ENCODE data around the gene TFCP2.

The TFCP2 gene

DNA sequence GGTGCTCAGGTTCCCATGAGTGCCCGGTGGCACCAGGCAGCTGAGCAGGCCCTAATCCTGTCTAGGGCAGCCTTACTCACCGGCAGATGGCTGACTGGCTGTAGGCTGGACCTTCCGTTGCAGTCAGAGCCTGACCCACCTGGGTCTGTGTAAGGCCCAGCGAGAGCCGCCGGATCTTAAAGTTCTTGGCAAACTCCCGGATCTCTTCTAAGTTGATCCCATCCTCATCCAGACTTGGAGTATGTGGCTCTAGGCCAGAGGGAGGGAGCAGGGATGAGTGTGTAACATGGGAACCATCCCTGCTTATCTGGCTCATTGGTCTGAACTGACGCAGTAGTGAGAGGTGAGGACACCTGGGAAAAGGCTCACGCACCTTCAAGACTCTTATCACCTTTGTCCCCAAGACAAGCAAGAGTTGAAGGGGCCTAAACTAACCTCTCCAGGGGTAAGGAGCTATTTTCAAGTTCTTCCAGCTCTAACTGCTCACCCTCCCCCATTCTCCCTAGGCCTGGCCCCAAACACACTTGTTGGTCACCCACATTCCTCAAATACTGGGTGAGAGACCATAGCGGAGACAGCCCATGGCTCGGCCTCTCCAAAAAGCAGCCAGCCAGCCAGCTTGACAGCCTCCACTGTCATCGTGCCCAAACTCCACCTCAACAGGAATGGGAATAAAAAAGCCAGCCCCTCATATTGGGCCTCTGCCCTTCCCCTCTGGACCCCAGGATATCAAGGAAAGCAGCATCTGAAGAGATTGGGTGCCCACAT is 18.8 kb upstream of the TFCP2 start:
- no peak for DNase-seq (ENCODE audit: extremely low spot score)
- ChIA-PET CTCF (no interaction called here), POLR2A (no interaction called here)
- TF ChIP-seq, protein P1, sequence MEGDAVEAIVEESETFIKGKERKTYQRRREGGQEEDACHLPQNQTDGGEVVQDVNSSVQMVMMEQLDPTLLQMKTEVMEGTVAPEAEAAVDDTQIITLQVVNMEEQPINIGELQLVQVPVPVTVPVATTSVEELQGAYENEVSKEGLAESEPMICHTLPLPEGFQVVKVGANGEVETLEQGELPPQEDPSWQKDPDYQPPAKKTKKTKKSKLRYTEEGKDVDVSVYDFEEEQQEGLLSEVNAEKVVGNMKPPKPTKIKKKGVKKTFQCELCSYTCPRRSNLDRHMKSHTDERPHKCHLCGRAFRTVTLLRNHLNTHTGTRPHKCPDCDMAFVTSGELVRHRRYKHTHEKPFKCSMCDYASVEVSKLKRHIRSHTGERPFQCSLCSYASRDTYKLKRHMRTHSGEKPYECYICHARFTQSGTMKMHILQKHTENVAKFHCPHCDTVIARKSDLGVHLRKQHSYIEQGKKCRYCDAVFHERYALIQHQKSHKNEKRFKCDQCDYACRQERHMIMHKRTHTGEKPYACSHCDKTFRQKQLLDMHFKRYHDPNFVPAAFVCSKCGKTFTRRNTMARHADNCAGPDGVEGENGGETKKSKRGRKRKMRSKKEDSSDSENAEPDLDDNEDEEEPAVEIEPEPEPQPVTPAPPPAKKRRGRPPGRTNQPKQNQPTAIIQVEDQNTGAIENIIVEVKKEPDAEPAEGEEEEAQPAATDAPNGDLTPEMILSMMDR (IDR thresholded peaks at IDR 0.05; ENCODE audit: control extremely low read depth, extremely low read depth, low read depth, missing control alignments): no peak

DNA sequence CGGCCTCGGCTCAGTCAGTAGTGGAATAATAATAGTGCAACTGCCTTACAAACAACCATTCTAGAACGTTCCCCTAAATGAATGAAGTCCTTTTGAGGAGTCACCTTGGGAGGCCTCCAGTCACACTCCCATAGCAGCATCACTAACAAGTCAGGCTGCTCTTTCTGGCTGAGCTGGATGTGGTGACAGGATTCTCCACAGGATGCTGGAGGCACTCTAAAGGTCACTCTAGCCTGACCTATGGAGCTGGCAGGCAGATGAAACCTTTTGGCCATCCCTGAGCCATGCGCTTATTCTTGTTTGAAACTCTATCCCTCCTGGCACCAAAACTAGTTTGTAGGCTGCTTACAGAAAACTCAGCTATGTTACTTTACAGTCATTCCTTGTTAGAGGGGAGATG is 17.9 kb upstream of the TFCP2 start:
- ChIA-PET CTCF (interaction anchor here (1.2 to 1.4 kb wide), 2 partner anchors 21 to 27 kb away, joined by 3 to 5 read pairs; partner anchors contain the start of gene POU6F1), POLR2A (no interaction called here)
- no peak for DNase-seq (ENCODE audit: extremely low spot score)
- TF ChIP-seq, protein P1 (IDR thresholded peaks at IDR 0.05; ENCODE audit: control extremely low read depth, extremely low read depth, low read depth, missing control alignments): no peak

DNA sequence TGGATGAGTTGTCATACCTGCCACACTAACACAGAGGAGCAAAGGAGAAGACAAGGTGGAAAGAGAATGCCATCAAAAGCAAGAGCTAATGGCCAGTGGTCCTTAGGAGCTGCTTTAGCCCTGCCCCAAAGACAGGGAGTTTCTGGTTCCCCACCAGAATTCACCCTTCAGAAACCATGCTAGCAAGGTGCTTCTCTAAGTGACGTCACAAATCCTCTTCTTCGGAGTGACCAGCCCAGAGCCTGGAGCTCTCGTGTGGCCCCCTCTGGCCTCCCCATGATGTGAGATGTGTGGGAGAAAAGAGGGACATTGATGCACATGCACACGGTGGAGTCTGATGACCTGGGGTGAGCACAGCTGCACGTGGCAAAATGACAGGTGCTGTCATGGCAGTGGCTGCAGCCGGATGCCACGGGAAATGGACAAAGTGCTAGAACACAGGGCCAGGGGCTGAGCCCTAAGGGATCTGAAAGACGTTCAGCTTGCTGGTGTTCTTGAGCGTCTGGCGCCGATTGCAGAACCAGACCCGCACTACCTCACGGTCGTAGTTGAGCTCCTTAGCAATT is 16.9 kb upstream of the TFCP2 start:
- POLR2A ChIA-PET: no interaction called here
- TF ChIP-seq, protein P1 (IDR thresholded peaks at IDR 0.05; ENCODE audit: control extremely low read depth, extremely low read depth, low read depth, missing control alignments): no peak
- DNase-seq (ENCODE audit: extremely low spot score): no peak
- CTCF ChIA-PET: interaction anchor here (1.2 to 1.4 kb wide), 2 partner anchors 22 to 28 kb away, joined by 3 to 5 read pairs; partner anchors contain the start of gene POU6F1

DNA sequence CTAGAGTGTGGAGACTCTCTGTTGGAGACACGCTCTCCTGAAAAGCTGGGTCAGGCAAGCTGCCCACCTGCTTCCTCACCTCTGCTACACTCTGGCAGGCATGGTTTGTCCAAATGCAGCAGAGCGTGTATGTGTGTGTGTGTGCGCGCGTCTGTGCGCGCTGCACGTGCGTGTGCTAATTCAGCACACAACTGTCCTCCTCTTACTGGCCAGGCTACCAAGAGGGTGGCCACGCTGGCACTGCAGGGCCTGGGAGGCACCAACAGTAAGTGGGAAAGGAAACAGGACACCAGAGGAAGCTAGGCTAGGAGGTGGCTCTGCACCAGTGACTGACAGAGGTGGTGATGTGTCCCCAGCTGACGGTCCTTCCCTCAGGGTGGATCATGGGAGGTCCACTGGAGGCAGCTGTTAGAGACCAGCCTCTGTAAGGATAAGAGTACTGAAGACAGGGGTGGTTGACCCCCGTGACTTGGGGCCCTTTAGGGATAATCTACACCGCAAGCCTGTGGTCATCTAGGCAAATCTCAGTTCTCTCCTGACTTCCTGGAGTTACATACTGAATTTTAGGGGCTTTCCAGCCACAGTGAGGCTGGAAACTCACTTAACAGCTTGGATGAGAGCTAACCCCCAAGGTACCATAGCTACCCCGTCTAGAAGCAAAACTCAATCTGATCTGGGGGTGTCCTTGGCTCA is 15.6 kb upstream of the TFCP2 start:
- CTCF ChIA-PET: interaction anchor here (0.9 to 1.4 kb wide), 8 partner anchors 9 to 186 kb away, joined by 3 to 5 read pairs (median 4); partner anchors contain the start of gene POU6F1
- DNase-seq (ENCODE audit: extremely low spot score): peak; percentile 77
- POLR2A ChIA-PET: interaction anchor here (0.5 kb wide), 1 partner anchor 732 kb away, joined by 6 read pairs; no protein-coding TSS in a partner anchor
- TF ChIP-seq, protein P1 (IDR thresholded peaks at IDR 0.05; ENCODE audit: control extremely low read depth, extremely low read depth, low read depth, missing control alignments): no peak

DNA sequence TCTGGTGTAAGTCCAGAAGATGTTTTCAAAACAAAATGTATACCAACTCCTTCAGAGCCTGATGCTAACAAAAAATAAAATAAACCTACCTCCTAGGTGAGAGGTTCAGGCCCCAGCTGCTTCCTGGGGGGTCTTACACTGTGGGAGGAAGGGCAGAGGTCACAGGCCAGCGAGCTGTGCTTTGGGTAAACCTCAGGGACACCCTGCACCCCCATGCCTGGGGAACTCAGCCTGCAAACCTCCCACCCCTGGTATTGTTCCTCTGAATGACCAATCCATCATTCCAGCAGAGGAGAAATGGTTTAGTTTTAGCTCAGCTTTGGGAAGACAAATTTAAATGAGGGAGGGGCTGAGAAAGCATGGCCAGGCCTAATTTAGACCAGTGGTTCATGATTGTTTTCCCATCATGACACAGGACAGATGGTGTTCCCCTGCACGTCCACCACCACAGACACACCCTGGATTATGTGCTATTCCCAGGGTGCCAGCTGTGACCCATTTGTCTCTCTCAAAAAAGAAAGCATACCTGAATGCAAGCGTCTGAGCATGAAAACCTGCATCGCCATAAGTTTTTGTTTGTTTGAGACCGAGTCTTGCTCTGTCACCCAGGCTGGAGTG is 14.5 kb upstream of the TFCP2 start:
- POLR2A ChIA-PET: no interaction called here
- no peak for DNase-seq (ENCODE audit: extremely low spot score)
- TF ChIP-seq, protein P1 (IDR thresholded peaks at IDR 0.05; ENCODE audit: control extremely low read depth, extremely low read depth, low read depth, missing control alignments): no peak
- CTCF ChIA-PET: interaction anchor here (0.9 to 1.4 kb wide), 4 partner anchors 10 to 185 kb away, joined by 3 to 4 read pairs (median 4); no protein-coding TSS in a partner anchor
